ENCODE data around the gene DPH1.
A peak's percentile ranks its signal among the peaks of the same experiment; 100 is the strongest.

DNA sequence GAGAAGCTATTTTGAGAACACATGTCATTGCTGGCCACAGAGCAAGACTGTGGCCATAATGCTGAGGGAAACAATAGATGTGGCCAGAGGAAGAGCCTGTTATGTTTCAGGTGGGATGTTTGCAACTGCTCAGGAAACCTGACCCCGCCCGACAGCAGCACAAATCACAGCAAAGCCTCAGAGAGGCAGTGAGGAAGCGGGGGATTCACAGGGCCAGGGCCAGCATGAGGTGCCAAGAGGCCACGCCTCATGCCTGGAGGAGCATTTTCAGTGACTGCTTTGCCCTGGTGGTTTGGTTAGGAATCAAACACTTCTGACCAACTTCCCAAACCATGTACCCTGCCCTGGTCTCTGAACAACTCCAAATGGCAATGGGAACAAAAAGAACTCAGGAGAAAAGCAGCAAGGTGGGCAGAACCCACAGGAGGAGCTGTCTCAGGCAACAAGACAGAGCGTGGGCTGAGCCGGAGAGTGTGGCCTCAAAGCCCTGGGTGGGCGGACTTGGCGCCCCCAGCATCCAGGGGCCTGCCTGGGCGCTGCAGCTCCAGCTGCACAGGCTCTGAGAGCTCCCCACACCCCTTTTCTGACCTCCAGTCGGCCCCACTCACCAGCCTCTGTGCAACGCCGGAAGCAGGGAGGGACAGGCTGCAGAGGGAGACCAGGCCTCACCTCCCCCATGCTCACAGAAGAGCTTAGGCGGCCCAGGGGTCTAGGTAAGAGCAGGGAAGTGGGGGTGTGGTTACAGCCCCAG, 45.6 kb downstream of the DPH1 start:
- TF ChIP-seq, protein P1, sequence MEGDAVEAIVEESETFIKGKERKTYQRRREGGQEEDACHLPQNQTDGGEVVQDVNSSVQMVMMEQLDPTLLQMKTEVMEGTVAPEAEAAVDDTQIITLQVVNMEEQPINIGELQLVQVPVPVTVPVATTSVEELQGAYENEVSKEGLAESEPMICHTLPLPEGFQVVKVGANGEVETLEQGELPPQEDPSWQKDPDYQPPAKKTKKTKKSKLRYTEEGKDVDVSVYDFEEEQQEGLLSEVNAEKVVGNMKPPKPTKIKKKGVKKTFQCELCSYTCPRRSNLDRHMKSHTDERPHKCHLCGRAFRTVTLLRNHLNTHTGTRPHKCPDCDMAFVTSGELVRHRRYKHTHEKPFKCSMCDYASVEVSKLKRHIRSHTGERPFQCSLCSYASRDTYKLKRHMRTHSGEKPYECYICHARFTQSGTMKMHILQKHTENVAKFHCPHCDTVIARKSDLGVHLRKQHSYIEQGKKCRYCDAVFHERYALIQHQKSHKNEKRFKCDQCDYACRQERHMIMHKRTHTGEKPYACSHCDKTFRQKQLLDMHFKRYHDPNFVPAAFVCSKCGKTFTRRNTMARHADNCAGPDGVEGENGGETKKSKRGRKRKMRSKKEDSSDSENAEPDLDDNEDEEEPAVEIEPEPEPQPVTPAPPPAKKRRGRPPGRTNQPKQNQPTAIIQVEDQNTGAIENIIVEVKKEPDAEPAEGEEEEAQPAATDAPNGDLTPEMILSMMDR (IDR thresholded peaks at IDR 0.05): peak in 2 of 4 experiments; percentile 29 to 30
- TF ChIP-seq POLR2A (IDR thresholded peaks at IDR 0.05): no peak
- TF ChIP-seq POLR2AphosphoS5 (IDR thresholded peaks at IDR 0.05): no peak
- TF ChIP-seq EP300 (IDR thresholded peaks at IDR 0.05): no peak

Data from gastroesophageal sphincter (tissue), 3 donors.